Ovary (tissue), 3 donors: Measurements from ENCODE around the gene NUDCD2.

Source experiments
- POLR2A ChIP-seq: fragments of 450-650 bp; IDR thresholded peaks from one replicate; pipeline ENCODE4 v1.6.1; 2017; ENCODE audit warnings: antibody characterized with exemption, mild to moderate bottlenecking, moderate library complexity
- TF ChIP-seq, protein P1 (sequence below), 3 donors: fragments of 450-650 bp in 2 of 3; fragments of 200-600 bp in 1 of 3; IDR thresholded peaks; one replicate each; pipeline versions ENCODE4 v1.5.1 to v1.8.0; 2016 to 2022; ENCODE audit warnings: antibody characterized with exemption in 3 of 3, mild to moderate bottlenecking in 1 of 3
- donor health status: DM: no; HTN: no; CAD: no.

DNA sequence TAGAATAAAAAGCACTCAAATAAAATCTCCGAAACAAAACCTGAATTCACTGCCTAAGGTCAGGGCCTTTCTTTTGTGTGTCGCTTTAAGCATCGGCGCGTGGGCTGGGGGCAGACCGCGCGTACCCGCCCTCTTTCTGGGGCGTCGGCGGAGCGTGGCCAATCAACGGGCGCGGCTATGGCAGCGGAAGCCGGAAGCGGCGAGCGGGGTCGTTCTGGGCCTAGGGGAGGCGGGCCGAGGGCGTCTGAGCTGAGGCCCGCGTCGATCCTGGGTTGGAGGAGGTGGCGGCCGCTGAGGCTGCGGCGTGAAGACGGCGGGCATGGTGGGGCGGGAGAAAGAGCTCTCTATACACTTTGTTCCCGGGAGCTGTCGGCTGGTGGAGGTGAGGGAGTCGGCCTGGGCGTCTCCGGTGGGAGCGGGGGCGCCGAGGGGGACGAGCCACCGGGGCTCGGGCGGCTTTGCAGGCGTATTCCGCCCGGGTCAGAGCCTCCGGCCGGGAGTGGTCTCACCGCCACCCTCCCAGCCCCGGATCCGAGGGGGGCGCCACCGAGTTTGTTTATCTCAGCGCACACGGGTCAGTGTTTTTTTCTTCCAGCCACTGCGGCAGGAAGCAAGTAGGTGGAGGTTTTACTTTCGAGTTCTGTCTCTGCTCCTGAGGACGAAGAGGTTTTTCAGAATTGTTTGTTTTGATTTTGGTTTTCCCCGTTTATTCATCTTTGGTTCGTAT is 45.6 kb upstream of the NUDCD2 start, which contains the start of gene MAT2B:
- TF ChIP-seq, protein P1, sequence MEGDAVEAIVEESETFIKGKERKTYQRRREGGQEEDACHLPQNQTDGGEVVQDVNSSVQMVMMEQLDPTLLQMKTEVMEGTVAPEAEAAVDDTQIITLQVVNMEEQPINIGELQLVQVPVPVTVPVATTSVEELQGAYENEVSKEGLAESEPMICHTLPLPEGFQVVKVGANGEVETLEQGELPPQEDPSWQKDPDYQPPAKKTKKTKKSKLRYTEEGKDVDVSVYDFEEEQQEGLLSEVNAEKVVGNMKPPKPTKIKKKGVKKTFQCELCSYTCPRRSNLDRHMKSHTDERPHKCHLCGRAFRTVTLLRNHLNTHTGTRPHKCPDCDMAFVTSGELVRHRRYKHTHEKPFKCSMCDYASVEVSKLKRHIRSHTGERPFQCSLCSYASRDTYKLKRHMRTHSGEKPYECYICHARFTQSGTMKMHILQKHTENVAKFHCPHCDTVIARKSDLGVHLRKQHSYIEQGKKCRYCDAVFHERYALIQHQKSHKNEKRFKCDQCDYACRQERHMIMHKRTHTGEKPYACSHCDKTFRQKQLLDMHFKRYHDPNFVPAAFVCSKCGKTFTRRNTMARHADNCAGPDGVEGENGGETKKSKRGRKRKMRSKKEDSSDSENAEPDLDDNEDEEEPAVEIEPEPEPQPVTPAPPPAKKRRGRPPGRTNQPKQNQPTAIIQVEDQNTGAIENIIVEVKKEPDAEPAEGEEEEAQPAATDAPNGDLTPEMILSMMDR (IDR thresholded peaks at IDR 0.05): peak in 2 of 3 donors; percentile 33 to 47
- TF ChIP-seq POLR2A: peak; percentile 87
